ENCODE results near the gene LYG1. TPM values are rescaled to one million over a fixed set of nuclear protein-coding genes. Genes with fewer than 3 reads are reported as not detected.

Gene LYG1
- total RNA-seq, 1 experiment from 2014 or later = 0.93 TPM

DNA sequence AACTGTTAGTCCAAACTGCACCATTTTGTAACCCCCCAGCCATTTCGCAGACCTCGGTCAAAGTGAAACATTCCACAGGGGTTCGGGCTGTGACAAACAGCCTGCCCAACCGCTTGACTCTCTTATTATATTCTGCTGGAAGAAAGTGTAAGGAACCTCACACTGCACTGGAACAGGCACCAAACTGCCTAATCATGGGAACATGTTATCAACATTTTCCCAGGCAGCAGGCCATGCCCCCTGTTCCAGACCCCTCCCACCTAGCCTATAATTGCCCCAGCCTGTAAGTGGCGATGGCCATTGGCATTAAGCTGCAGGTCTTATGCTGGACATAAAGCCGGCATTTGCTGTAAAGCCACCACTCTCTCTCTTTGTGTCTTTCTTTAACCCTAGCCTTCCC is 62.4 kb downstream of the LYG1 start:
- POLR2A ChIA-PET = no interaction called here
- TF ChIP-seq, protein P1, sequence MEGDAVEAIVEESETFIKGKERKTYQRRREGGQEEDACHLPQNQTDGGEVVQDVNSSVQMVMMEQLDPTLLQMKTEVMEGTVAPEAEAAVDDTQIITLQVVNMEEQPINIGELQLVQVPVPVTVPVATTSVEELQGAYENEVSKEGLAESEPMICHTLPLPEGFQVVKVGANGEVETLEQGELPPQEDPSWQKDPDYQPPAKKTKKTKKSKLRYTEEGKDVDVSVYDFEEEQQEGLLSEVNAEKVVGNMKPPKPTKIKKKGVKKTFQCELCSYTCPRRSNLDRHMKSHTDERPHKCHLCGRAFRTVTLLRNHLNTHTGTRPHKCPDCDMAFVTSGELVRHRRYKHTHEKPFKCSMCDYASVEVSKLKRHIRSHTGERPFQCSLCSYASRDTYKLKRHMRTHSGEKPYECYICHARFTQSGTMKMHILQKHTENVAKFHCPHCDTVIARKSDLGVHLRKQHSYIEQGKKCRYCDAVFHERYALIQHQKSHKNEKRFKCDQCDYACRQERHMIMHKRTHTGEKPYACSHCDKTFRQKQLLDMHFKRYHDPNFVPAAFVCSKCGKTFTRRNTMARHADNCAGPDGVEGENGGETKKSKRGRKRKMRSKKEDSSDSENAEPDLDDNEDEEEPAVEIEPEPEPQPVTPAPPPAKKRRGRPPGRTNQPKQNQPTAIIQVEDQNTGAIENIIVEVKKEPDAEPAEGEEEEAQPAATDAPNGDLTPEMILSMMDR (IDR thresholded peaks at IDR 0.05; ENCODE audit: insufficient read depth in 1 of 2, low read depth in 1 of 2, low read length in 1 of 2, severe bottlenecking in 1 of 2, unreplicated experiment in 1 of 2) = no peak
- intact Hi-C loops (cut with micrococcal nuclease; ENCODE audit: unreplicated experiment) = no loop called here
- H3K4me1 ChIP-seq = no peaks in the 10 kb centered on the region
- Mint-ChIP-seq H3K4me3 (ENCODE audit: unreplicated experiment) (no peak overlapping the region), H3K4me1 (ENCODE audit: low read depth, unreplicated experiment) (no peaks in the 10 kb centered on the region), H3K27me3 (ENCODE audit: insufficient read depth, unreplicated experiment) (peaks cover 3% of the 10 kb centered on the region), H3K36me3 (ENCODE audit: insufficient read depth, unreplicated experiment) (no peaks in the 10 kb centered on the region), H3K27ac (ENCODE audit: unreplicated experiment) (no peak overlapping the region), H3K9me3 (ENCODE audit: unreplicated experiment) (no peaks in the 10 kb centered on the region)
- BruUV-seq (replicated peaks) = no TSS peak
- CTCF ChIA-PET = no interaction called here
- H3K9me3 ChIP-seq = no peaks in the 10 kb centered on the region
- DNase-seq = no peak
- H3K36me3 ChIP-seq (ENCODE audit: control insufficient read depth, insufficient read depth, low read length) = no peaks in the 10 kb centered on the region
- no peak overlapping the region for H3K4me3 ChIP-seq (ENCODE audit: low read depth, low read length)
- H3K27me3 ChIP-seq (replicated peaks; ENCODE audit: control insufficient read depth, insufficient read depth, low read length) = no peaks in the 10 kb centered on the region

Other genes starting within 250 kb of the LYG1 start
- gene C2orf15, start 159.5 kb downstream of the LYG1 start, total RNA-seq (2022) = 11.3 and 12.5 TPM in 2 replicates
- 8.9 and 9.9 TPM in 2 replicates for gene TSGA10, start 146.3 kb downstream of the LYG1 start, total RNA-seq (2022)
- 9.4 and 10.2 TPM in 2 replicates for gene LIPT1, start 146.2 kb downstream of the LYG1 start, total RNA-seq (2022)
- 29.3 and 30.5 TPM in 2 replicates for gene MITD1, start 120.1 kb downstream of the LYG1 start, total RNA-seq (2022)
- gene MRPL30, start 120.0 kb downstream of the LYG1 start, total RNA-seq (2022) = 49.9 and 51.2 TPM in 2 replicates
- gene LYG2, start 45.5 kb downstream of the LYG1 start, total RNA-seq (2022) = not detected in 2 replicates
- 41.1 and 48.2 TPM in 2 replicates for gene TXNDC9, start 35.1 kb upstream of the LYG1 start, total RNA-seq (2022)
- 71.5 and 79.5 TPM in 2 replicates for gene EIF5B, start 36.2 kb upstream of the LYG1 start, total RNA-seq (2022)
- gene REV1, start 188.8 kb upstream of the LYG1 start, total RNA-seq (2022) = 39.6 and 41.1 TPM in 2 replicates

Measured in Caco-2 (cell line).